Measurements from ENCODE around the gene F2RL2. TPM values are rescaled to one million over a fixed set of nuclear protein-coding genes. Genes with fewer than 3 reads are reported as not detected.

F2RL2 gene
- total and polyA plus RNA-seq, 10 of the 15 experiments (the other 5 are each of a cell fraction or from before 2014, with no cell fraction given): 0.03 to 0.24 (median 0.08) TPM; not detected in 5

GRCh38 chr5:76592692-76593091 lies 30.5 kb downstream of the F2RL2 start:
- ATAC-seq: no peak
- RAD21 ChIA-PET (ENCODE audit: unreplicated experiment): no interaction called here
- in situ Hi-C loops (cut with MboI): no loop called here

DNA sequence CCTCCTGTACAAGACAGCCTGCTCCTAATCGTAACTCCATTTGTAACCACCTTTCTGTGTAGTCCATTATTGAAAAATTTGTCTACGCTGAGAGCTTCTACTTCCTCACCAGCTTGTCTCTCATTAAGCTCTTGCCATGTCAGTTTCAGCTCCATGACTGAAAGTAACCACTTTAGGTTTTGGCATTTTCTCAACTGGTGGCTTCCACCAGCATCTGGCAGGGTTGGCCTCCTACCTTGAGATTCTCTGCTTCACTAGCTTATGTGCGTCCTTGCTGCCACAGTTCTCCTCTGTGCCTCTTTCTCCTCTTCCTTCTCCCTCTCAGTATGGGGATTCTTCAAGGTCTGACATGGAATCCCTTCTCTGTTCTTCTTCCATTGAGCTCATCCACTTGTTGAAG lies 31.8 kb downstream of the F2RL2 start:
- ChIA-PET POLR2A (interaction anchor here (0.5 to 0.6 kb wide), 2 partner anchors 212 to 317 kb away, joined by 3 read pairs; no protein-coding TSS in a partner anchor), CTCF (interaction anchor here (0.8 to 2.1 kb wide), 6 partner anchors 9 to 253 kb away, joined by 3 to 8 read pairs (median 4); no protein-coding TSS in a partner anchor), SMC1A (ENCODE audit: uncharacterized antibody, unreplicated experiment) (interaction anchor here (1.5 to 2.2 kb wide), 2 partner anchors 8 to 183 kb away, joined by 6 to 11 read pairs; no protein-coding TSS in a partner anchor), RAD21 (ENCODE audit: unreplicated experiment) (no interaction called here)
- FAIRE-seq: no peak
- Histone ChIP-seq H3K4me3 (no peak overlapping the region), H3K4me1 (ENCODE audit: control insufficient read depth, insufficient read depth, low read length) (peaks cover 8% of the 10 kb centered on the region; the same call in 1 of the 2 replicates), H3K4me2 (ENCODE audit: control insufficient read depth, insufficient read depth) (no peak overlapping the region), H3K27ac (ENCODE audit: control insufficient read depth, insufficient read depth) (no peak overlapping the region), H3K36me3 (ENCODE audit: control insufficient read depth in 2 of 2, insufficient read depth in 2 of 2, low read length in 1 of 2) (peaks cover 0 to 2% of the 10 kb centered on the region in 2 experiments; a peak in 2 of 4 replicates), H3K9me3 (replicated peaks; ENCODE audit: control insufficient read depth, insufficient read depth, low read length) (no peaks in the 10 kb centered on the region), H3K9ac (ENCODE audit: control insufficient read depth, insufficient read depth, low read length) (no peak overlapping the region), H3K79me2 (ENCODE audit: control insufficient read depth, insufficient read depth, low read length) (no peaks in the 10 kb centered on the region), H2AFZ (ENCODE audit: control insufficient read depth, low read depth, low read length) (no peak overlapping the region), H4K20me1 (ENCODE audit: control insufficient read depth, insufficient read depth) (no peaks in the 10 kb centered on the region), H3K27me3 (replicated peaks in 1 of 2; ENCODE audit: control insufficient read depth in 2 of 2, insufficient read depth in 2 of 2, low read length in 1 of 2) (no peaks in the 10 kb centered on the region)
- intact Hi-C loops (cut with micrococcal nuclease; ENCODE audit: unreplicated experiment) (no loop called here), in situ Hi-C loops (cut with MboI) (no loop called here)
- no peak for ATAC-seq
- 67% methylated on average over 3 of the region's 3 CpGs for WGBS (ENCODE audit: insufficient coverage, insufficient replicate concordance, low lambda C conversion rate, missing lambda C conversion rate)
- no peak for DNase-seq (ENCODE audit: low read depth, low spot score)
- BruUV-seq (replicated peaks): no TSS peak
- TF ChIP-seq, protein P1, sequence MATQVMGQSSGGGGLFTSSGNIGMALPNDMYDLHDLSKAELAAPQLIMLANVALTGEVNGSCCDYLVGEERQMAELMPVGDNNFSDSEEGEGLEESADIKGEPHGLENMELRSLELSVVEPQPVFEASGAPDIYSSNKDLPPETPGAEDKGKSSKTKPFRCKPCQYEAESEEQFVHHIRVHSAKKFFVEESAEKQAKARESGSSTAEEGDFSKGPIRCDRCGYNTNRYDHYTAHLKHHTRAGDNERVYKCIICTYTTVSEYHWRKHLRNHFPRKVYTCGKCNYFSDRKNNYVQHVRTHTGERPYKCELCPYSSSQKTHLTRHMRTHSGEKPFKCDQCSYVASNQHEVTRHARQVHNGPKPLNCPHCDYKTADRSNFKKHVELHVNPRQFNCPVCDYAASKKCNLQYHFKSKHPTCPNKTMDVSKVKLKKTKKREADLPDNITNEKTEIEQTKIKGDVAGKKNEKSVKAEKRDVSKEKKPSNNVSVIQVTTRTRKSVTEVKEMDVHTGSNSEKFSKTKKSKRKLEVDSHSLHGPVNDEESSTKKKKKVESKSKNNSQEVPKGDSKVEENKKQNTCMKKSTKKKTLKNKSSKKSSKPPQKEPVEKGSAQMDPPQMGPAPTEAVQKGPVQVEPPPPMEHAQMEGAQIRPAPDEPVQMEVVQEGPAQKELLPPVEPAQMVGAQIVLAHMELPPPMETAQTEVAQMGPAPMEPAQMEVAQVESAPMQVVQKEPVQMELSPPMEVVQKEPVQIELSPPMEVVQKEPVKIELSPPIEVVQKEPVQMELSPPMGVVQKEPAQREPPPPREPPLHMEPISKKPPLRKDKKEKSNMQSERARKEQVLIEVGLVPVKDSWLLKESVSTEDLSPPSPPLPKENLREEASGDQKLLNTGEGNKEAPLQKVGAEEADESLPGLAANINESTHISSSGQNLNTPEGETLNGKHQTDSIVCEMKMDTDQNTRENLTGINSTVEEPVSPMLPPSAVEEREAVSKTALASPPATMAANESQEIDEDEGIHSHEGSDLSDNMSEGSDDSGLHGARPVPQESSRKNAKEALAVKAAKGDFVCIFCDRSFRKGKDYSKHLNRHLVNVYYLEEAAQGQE (IDR thresholded peaks at IDR 0.05; ENCODE audit: low read depth, low read length): no peak
- no peak for TF ChIP-seq KDM1A (IDR thresholded peaks at IDR 0.05; ENCODE audit: borderline replicate concordance)
- TF ChIP-seq, protein P2, sequence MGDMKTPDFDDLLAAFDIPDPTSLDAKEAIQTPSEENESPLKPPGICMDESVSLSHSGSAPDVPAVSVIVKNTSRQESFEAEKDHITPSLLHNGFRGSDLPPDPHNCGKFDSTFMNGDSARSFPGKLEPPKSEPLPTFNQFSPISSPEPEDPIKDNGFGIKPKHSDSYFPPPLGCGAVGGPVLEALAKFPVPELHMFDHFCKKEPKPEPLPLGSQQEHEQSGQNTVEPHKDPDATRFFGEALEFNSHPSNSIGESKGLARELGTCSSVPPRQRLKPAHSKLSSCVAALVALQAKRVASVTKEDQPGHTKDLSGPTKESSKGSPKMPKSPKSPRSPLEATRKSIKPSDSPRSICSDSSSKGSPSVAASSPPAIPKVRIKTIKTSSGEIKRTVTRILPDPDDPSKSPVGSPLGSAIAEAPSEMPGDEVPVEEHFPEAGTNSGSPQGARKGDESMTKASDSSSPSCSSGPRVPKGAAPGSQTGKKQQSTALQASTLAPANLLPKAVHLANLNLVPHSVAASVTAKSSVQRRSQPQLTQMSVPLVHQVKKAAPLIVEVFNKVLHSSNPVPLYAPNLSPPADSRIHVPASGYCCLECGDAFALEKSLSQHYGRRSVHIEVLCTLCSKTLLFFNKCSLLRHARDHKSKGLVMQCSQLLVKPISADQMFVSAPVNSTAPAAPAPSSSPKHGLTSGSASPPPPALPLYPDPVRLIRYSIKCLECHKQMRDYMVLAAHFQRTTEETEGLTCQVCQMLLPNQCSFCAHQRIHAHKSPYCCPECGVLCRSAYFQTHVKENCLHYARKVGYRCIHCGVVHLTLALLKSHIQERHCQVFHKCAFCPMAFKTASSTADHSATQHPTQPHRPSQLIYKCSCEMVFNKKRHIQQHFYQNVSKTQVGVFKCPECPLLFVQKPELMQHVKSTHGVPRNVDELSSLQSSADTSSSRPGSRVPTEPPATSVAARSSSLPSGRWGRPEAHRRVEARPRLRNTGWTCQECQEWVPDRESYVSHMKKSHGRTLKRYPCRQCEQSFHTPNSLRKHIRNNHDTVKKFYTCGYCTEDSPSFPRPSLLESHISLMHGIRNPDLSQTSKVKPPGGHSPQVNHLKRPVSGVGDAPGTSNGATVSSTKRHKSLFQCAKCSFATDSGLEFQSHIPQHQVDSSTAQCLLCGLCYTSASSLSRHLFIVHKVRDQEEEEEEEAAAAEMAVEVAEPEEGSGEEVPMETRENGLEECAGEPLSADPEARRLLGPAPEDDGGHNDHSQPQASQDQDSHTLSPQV (IDR thresholded peaks at IDR 0.05): no peak
- TF ChIP-seq CHD2 (IDR thresholded peaks at IDR 0.05; ENCODE audit: borderline replicate concordance, low read depth, low read length): no peak
- TF ChIP-seq POLR2A (IDR thresholded peaks at IDR 0.05; ENCODE audit: low read depth, low read length): no peak
- no peak for TF ChIP-seq EGR1 (IDR thresholded peaks at IDR 0.05; ENCODE audit: borderline replicate concordance in 1 of 2, low read depth in 2 of 2, low read length in 2 of 2)
- no peak for TF ChIP-seq EZH2 (IDR thresholded peaks at IDR 0.05; ENCODE audit: borderline replicate concordance, control insufficient read depth, low read depth, low read length)
- TF ChIP-seq MXI1 (IDR thresholded peaks at IDR 0.05; ENCODE audit: low read depth, low read length): no peak

More at GRCh38 chr5:76592692-76593091, 30.5 kb downstream of the F2RL2 start:
- no peak for TF ChIP-seq BMI1 (IDR thresholded peaks at IDR 0.05; ENCODE audit: borderline replicate concordance)
- Histone ChIP-seq H3K9me3 (replicated peaks; ENCODE audit: control insufficient read depth, insufficient read depth, low read length) (no peaks in the 10 kb centered on the region), H3K36me3 (ENCODE audit: control insufficient read depth in 2 of 2, insufficient read depth in 2 of 2, low read length in 1 of 2) (peaks cover 0 to 2% of the 10 kb centered on the region in 2 experiments; a peak in 2 of 4 replicates), H3K79me2 (ENCODE audit: control insufficient read depth, insufficient read depth, low read length) (no peaks in the 10 kb centered on the region), H3K27me3 (replicated peaks in 1 of 2; ENCODE audit: control insufficient read depth in 2 of 2, insufficient read depth in 2 of 2, low read length in 1 of 2) (no peaks in the 10 kb centered on the region), H4K20me1 (ENCODE audit: control insufficient read depth, insufficient read depth) (no peaks in the 10 kb centered on the region), H3K4me3 (no peak overlapping the region), H3K4me2 (ENCODE audit: control insufficient read depth, insufficient read depth) (no peak overlapping the region), H3K9ac (ENCODE audit: control insufficient read depth, insufficient read depth, low read length) (no peak overlapping the region), H3K4me1 (ENCODE audit: control insufficient read depth, insufficient read depth, low read length) (peaks cover 8% of the 10 kb centered on the region; the same call in 1 of the 2 replicates), H3K27ac (ENCODE audit: control insufficient read depth, insufficient read depth) (no peak overlapping the region), H2AFZ (ENCODE audit: control insufficient read depth, low read depth, low read length) (no peak overlapping the region)
- ChIA-PET POLR2A (no interaction called here), CTCF (interaction anchor here (1.0 to 2.1 kb wide), 3 partner anchors 8 to 184 kb away, joined by 3 to 5 read pairs (median 3); no protein-coding TSS in a partner anchor), SMC1A (ENCODE audit: uncharacterized antibody, unreplicated experiment) (interaction anchor here (1.0 to 2.2 kb wide), 2 partner anchors 10 to 51 kb away, joined by 3 to 11 read pairs; no protein-coding TSS in a partner anchor)
- FAIRE-seq (no peak), DNase-seq (ENCODE audit: low read depth, low spot score) (no peak)
- no TSS peak for BruUV-seq (replicated peaks)
- 67% methylated on average over 3 of the region's 3 CpGs for WGBS (ENCODE audit: insufficient coverage, insufficient replicate concordance, low lambda C conversion rate, missing lambda C conversion rate)
- intact Hi-C loops (cut with micrococcal nuclease; ENCODE audit: unreplicated experiment): no loop called here
